Colonic mucosa (tissue), 4 donors: ENCODE results near the gene TMEM9. TPM values are rescaled to one million over a fixed set of nuclear protein-coding genes. Genes with fewer than 3 reads are reported as not detected.
"Not testable (repeated sequence)": the region's sequence is repeated elsewhere in the genome, so short reads cannot be mapped to it uniquely, and the experiment has no call there.

Source experiments
- DNase-seq: peaks from one replicate; pipeline ENCODE4 v3.0.0-alpha.2; 2020
- H3K27ac ChIP-seq: fragments of 200-600 bp; one replicate; pipeline ENCODE4 v1.8.0; 2021
- H3K27me3 ChIP-seq: fragments of 200-600 bp; one replicate; pipeline ENCODE4 v1.8.0; 2021
- H3K36me3 ChIP-seq: fragments of 200-600 bp; one replicate; pipeline ENCODE4 v1.8.0; 2021
- H3K4me1 ChIP-seq: fragments of 200-600 bp; one replicate; pipeline ENCODE4 v1.8.0; 2021; ENCODE audit warnings: mild to moderate bottlenecking
- H3K4me3 ChIP-seq: fragments of 200-600 bp; one replicate; pipeline ENCODE4 v1.8.0; 2021
- H3K9ac ChIP-seq, 2 donors: one replicate each; pipeline ENCODE4 v1.7.0; 2013; ENCODE audit warnings: control low read depth in 2 of 2, low read depth in 2 of 2, low read length in 2 of 2
- H3K9me3 ChIP-seq: fragments of 200-600 bp; one replicate; pipeline ENCODE4 v1.8.0; 2021
- intact Hi-C: fragments of 100-400 bp; cut with DNase I; formaldehyde crosslinking; loops from one replicate; pipeline ENCODE4 v1.14.1; 2022
- total RNA-seq, 2 donors: library from RNA; stranded (reverse); fragmentation: NEBNext Ultra II Directional in 1 of 2; extraction: Animal tissue kit (Norgen Biotek cat#: 25700) in 1 of 2; gene quantifications; one replicate each; pipeline ENCODE4 v1.2.1, GENCODE V29; 2021
- TF ChIP-seq, protein P1 (sequence below): fragments of 200-600 bp; IDR thresholded peaks from one replicate; pipeline ENCODE4 v1.8.0; 2022; ENCODE audit warnings: antibody characterized with exemption, mild to moderate bottlenecking
- donor health status: healthy.
- donor health status: DM: no; HTN: no; CAD: no.
- donor health status: DM: no; HTN: no; CAD: no.

The TMEM9 gene
- total RNA-seq, 2 donors from 2014 or later = 35.4 to 38.2 TPM

DNA sequence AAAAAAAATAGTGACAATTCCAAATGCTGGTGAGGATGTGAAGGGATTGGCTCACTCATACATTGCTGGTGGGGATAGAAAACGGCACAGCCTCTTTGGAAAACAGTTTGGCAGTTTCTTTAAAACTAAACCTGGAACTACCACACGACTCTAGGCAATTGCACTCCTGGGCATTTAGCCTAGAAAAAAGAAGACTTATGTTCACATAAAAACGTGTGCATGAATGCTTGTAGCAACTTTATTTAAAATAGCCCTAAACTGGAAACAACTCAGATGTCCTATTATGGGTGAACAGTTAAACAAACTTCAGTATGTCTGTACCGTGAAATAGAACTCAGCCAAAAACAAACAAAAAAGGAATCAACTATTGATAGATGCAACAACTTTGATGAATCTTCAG is 9.4 kb upstream of the TMEM9 start:
- Histone ChIP-seq H3K9me3 (no peaks in the 10 kb centered on the region), H3K27me3 (no peaks in the 10 kb centered on the region), H3K4me3 (no peak overlapping the region), H3K27ac (no peak overlapping the region), H3K4me1 (no peaks in the 10 kb centered on the region), H3K36me3 (no peaks in the 10 kb centered on the region), H3K9ac (no peak overlapping the region)
- TF ChIP-seq, protein P1, sequence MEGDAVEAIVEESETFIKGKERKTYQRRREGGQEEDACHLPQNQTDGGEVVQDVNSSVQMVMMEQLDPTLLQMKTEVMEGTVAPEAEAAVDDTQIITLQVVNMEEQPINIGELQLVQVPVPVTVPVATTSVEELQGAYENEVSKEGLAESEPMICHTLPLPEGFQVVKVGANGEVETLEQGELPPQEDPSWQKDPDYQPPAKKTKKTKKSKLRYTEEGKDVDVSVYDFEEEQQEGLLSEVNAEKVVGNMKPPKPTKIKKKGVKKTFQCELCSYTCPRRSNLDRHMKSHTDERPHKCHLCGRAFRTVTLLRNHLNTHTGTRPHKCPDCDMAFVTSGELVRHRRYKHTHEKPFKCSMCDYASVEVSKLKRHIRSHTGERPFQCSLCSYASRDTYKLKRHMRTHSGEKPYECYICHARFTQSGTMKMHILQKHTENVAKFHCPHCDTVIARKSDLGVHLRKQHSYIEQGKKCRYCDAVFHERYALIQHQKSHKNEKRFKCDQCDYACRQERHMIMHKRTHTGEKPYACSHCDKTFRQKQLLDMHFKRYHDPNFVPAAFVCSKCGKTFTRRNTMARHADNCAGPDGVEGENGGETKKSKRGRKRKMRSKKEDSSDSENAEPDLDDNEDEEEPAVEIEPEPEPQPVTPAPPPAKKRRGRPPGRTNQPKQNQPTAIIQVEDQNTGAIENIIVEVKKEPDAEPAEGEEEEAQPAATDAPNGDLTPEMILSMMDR = no peak
- DNase-seq = no peak
- intact Hi-C loops = no loop called here

DNA sequence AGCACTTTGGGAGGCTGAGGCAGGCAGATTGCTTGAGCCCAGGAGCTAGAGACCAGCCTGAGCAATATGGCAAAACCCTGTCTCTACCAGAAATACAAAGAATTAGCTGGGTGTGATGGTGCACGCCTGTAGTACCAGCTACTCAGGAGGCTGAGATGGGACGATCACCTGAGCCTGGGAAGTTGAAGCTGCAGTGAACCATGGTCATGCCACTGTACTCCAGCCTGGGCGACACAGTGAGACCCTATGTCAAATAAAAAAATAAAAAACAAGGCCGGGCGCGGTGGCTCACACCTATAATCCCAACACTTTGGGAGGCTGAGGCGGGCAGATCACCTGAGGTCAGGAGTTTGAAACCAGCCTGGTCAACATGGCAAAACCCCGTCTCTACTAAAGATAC is 8.8 kb upstream of the TMEM9 start:
- H3K9ac ChIP-seq, H3K4me1 ChIP-seq, H3K27ac ChIP-seq, H3K27me3 ChIP-seq, H3K9me3 ChIP-seq, H3K4me3 ChIP-seq, intact Hi-C loops, H3K36me3 ChIP-seq, DNase-seq: not testable (repeated sequence)

DNA sequence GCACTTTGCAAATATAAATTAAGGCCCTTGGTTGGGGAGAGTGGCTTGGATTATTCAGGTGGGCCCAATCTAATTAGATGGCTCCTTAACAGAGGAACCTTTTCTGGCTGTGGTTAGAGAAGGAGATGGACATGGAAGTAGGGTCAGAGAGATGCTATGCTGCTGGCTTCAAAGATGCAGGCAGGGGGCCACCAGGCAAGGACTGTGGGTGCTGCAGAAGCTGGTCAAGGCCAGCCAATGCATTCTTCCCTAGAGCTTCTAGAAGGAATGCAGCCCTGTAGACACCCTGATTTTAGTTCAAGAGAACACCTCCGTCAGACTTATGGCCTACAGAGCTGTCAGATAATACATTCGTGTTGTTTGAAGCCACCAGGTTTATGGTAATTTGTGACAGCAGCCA is 3.7 kb upstream of the TMEM9 start:
- H3K27ac ChIP-seq = no peak overlapping the region
- intact Hi-C loops = no loop called here
- no peaks in the 10 kb centered on the region for H3K36me3 ChIP-seq
- H3K4me3 ChIP-seq = no peak overlapping the region
- DNase-seq = no peak
- TF ChIP-seq, protein P1 = no peak
- H3K9me3 ChIP-seq = no peaks in the 10 kb centered on the region
- H3K27me3 ChIP-seq = no peaks in the 10 kb centered on the region
- no peak overlapping the region for H3K9ac ChIP-seq
- H3K4me1 ChIP-seq = peaks cover 5% of the 10 kb centered on the region

DNA sequence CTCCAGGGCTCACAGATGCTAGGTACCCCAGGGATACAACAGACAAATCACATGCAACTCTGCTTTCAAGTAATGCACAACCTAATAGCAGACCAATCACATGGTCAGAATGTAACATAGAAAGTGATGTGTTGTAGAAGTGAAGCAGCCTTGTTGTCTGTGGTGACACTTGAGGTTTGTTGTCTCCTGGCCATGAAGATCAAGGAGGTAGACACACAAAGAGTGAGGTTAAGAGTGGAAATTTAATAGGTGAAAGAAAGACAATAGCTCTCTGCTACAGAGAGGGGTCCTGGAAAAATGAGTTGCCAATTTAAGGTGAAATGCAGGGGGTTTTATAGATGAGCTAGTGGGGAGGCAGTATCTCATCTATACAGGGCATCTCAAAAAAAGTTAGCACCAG is 2.5 kb upstream of the TMEM9 start:
- DNase-seq = no peak
- Histone ChIP-seq H3K27me3 (no peaks in the 10 kb centered on the region), H3K4me1 (peaks cover 5% of the 10 kb centered on the region), H3K9me3 (no peaks in the 10 kb centered on the region), H3K9ac (no peak overlapping the region), H3K36me3 (no peaks in the 10 kb centered on the region), H3K4me3 (no peak overlapping the region), H3K27ac (no peak overlapping the region)
- intact Hi-C loops = no loop called here
- TF ChIP-seq, protein P1 = no peak

DNA sequence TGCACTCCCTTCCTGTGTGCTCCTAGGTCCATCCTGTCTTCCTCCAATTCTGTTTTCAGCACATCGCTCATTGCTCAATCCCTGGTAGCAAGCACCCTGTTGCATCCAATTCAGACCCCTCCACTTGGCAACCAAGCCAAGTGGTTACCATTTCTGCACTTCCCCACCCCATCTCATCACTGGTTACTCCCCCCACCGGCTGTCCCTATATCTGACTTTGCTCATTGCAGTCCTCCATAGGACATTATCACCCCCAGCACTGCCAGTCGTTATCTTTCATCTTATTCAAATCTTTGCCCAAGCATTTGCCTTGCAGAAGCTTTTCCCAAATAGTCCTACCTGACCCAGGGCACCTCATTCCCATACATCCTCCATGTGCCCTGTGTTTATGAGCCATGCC is 2.1 kb upstream of the TMEM9 start:
- peaks cover 5% of the 10 kb centered on the region for H3K4me1 ChIP-seq
- DNase-seq = no peak
- H3K36me3 ChIP-seq = no peaks in the 10 kb centered on the region
- H3K27me3 ChIP-seq = no peaks in the 10 kb centered on the region
- intact Hi-C loops = no loop called here
- no peak overlapping the region for H3K9ac ChIP-seq
- no peak overlapping the region for H3K27ac ChIP-seq
- TF ChIP-seq, protein P1 = no peak
- H3K9me3 ChIP-seq = no peaks in the 10 kb centered on the region
- no peak overlapping the region for H3K4me3 ChIP-seq

DNA sequence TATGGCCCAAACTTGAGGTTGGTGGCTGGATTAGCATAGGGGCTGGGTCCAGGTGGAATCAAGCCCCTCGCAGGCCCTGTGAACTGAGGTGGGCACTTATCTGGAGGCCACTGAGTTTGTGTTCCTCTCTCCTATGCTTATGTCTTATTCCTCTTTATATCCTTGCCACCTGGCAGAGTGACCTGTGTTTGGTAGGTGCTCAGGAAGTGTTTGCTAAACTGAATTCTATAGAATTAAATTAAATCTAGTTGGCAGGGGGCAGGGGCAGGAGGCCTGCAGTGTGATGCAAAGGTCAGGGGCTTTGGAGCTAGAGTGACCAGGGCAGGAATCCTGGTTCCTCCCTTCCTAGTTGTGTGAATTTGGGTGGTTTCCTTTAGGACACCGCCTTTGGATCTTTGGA is 1.1 kb upstream of the TMEM9 start:
- Histone ChIP-seq H3K9ac (no peak overlapping the region), H3K4me1 (peaks cover 5% of the 10 kb centered on the region), H3K36me3 (no peaks in the 10 kb centered on the region), H3K9me3 (no peaks in the 10 kb centered on the region), H3K27me3 (no peaks in the 10 kb centered on the region), H3K4me3 (no peak overlapping the region), H3K27ac (no peak overlapping the region)
- no peak for DNase-seq
- TF ChIP-seq, protein P1 = no peak
- intact Hi-C loops = no loop called here
